HG02588 (cell line): ENCODE measurements around the gene JDP2.
A peak's percentile ranks its signal among the peaks of the same experiment; 100 is the strongest.
"Not testable (repeated sequence)": the region's sequence is repeated elsewhere in the genome, so short reads cannot be mapped to it uniquely, and the experiment has no call there.

Experiments used
- ATAC-seq: cut with Tn5 transposase; IDR thresholded peaks from one replicate; pipeline ENCODE4 v1.9.1; 2021; ENCODE audit warnings: mild to moderate bottlenecking, moderate library complexity; ENCODE audit not compliant: unreplicated experiment

Gene JDP2, protein sequence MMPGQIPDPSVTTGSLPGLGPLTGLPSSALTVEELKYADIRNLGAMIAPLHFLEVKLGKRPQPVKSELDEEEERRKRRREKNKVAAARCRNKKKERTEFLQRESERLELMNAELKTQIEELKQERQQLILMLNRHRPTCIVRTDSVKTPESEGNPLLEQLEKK

DNA sequence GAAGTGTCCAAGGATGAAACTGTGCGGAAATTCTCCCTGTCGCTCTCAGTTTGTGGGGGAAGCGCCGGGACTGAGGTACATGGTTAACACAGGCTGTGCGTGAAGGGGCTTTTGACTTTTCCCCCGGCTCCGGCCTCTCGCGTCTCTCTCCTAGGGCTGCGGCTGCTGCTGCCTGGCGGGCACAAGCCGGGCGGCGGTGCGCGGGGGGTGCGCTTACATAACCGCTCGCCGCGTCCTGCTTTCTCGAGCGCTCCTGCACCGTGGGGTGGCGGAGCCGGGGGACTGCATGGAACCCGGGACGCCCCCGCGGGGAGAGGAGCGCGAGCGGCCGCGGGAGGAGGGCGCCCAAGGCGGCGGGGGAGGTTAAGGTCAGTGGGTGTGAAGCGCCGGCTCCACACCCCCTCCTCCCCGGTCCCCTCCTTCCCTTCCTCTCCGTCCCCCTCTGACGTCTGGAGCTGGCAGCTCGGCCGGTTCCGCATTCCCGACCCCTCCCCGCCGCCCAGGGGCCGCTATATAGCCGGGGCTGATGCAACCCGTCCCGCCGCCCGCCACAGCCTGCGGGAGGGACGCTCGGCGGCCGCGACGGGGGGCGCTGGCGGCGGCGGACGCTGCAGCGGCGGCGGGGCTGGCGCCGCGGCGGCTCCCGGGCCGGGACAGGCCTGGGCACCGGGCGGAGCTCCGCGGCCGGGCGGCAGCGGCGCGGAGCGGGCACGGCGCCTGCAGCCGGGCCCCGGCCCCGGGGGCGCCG lies at the start of gene JDP2:
Gene JDP2, plus strand, starts transcription at position 541 of the 748 bp plus-strand sequence. CDS start 9,899 bp downstream, outside the sequence.
- ATAC-seq = peak; percentile 42

DNA sequence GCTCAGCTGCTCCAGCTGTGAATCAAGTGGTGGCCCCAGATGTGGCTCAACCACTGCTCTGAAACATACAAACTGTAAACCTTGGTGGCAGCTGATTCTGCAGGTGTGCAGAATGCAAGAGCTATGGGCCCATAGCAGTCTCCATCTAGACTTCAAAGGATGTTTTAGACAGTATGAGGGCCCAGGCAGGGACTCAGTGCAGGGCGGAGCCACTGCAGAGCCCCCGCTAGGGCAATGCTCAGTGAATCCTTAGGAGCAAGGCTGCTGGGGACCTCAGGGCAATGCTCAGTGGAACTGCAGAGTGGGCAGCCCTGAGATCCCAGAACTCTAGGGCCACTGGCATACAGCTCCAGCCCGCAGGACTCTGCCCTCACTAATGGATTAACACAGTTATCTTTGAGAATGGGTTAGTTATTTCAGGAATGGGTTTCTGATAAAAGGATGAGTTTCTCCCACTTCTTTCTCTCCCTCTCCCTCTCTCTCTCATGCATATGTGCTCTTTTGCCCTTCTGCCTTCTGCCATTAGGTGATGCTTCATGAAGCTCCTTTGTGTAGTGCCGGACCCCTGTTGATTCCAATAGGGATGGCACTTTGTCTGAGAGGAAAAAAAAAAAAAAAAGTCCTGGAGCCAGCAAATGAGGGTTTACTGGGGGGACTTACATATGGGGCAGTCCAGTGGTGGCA lies 48.4 kb upstream of the JDP2 start:
- no peak for ATAC-seq

DNA sequence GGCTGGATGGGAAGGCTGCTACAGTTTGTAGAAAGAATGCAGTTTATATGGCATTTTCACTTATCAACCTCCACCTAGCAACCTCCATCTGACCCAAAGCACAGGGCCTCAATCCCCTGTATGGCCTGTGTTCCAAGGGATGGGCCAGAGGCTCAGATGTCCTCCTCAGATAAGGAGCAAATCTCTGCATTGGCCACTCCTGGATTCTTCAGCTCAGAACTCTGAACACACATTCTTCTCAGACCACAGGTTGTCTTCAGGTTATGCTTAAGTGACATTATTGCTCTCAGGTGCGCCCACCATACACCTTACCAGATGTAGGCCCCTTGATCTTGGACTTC lies 47.9 kb upstream of the JDP2 start:
- ATAC-seq = no peak

DNA sequence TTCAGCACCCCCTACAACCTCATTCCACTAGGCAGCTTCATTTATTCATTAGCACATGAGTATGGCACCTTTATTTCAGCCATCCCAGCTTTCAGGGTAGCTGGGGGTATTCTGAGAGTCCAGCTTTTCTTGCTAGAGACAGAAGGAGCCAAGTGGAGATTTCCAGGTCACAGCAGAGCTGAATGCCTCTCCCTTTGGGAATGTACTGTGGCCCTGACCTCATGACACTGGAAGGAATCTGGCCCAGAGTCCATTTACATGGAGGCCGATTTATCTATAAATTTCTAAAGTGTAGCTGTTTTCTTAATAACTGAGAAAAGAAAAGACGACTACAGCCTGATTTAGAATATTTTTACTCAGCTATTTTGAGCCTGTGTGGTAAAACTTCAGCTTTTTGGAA lies 47.2 kb upstream of the JDP2 start:
- ATAC-seq = no peak

GRCh38 chr14:75381642-75382041 lies 46.2 kb upstream of the JDP2 start:
- ATAC-seq = no peak

- ATAC-seq = not testable (repeated sequence)
These were observed 44.6 kb upstream of the JDP2 start for GRCh38 chr14:75383219-75383618.

GRCh38 chr14:75383721-75384120 lies 44.1 kb upstream of the JDP2 start:
- ATAC-seq = no peak

DNA sequence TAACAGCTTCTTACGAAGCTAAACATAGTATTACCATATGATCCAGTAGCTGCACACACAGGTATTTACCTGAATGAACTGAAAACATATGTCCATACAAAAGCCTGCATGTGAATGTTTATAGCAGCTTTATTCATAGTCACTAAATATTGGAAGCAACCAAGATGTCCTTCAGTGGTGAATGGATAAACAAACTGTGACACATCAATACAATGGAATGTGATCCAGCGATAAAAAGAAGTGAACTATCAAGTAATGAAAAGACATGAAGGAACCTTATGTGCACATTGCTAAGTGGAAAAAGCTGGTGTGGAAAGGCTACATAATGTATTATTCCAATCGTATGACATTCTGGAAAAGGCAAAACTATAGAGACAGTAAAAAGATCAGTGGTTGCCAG lies 38.1 kb upstream of the JDP2 start:
- no peak for ATAC-seq

GRCh38 chr14:75390183-75390582 lies 37.6 kb upstream of the JDP2 start:
- no peak for ATAC-seq

DNA sequence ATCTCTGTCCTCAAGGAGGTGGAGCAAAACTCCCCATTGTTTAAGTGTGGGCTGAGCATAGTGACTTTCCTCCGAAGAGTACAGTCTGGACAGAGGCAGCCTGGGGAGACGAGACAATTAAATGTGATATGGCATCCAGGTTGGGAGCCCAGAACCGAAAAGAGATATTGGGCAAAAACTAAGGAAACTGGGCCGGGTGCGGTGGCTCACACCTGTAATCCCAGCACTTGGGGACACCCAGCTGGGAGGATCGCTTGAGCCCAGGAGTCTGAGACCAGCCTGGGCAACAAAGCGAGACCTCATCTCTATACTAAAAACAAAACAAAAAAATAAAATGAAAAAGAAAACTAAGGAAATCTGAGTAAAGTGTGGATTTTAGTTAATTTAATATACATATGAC lies 35.9 kb upstream of the JDP2 start:
- ATAC-seq = no peak

- no peak for ATAC-seq
These were observed 34.9 kb upstream of the JDP2 start for GRCh38 chr14:75392686-75393641.

- ATAC-seq = no peak
These were observed 34.0 kb upstream of the JDP2 start for GRCh38 chr14:75393794-75394193.

DNA sequence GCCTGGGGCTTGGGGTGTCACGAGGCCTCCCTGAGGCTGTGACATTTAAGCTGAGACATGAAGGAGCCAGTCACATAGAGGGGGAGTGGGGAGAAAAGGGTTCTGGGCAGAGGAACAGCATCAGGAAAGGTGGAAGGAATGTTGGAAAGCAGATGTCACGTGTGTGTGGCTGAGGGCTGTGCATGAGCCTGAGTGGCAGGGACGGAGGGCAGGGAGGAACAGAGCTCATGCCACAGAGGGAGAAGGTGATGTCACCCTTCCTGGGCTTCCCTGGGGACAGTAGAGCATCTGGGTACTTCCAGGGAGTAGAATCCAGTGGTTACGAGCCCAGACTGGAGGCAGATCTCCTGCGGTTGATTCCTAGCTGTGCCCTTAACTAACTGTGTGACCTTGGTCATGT lies 32.0 kb upstream of the JDP2 start:
- no peak for ATAC-seq

GRCh38 chr14:75399321-75399720 lies 28.5 kb upstream of the JDP2 start:
- no peak for ATAC-seq

GRCh38 chr14:75399843-75400775 lies 27.7 kb upstream of the JDP2 start:
- ATAC-seq = no peak

DNA sequence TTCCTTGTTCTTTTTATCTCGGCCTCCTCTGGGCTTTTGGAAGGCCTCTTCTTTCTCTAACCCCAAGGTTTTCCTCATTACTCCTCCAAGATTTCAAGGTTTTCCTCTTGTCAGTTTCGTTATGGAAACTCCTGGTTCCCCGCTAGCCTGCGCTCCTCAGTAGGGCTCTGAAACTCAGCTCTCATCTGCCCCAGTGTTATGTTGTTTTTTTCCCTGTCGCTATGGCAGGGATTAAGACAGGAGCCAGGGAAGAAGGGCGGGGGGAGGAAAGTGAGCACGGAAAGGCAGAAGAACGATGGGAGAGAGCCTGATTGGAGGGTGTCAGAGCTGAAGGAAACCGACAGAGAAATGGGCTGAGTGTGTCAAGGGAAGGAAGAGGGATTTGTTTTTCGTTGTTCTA lies 26.5 kb upstream of the JDP2 start:
- no peak for ATAC-seq

- no peak for ATAC-seq
These were observed 24.9 kb upstream of the JDP2 start for GRCh38 chr14:75402867-75403413.

GRCh38 chr14:75404847-75405246 lies 23.0 kb upstream of the JDP2 start:
- no peak for ATAC-seq

DNA sequence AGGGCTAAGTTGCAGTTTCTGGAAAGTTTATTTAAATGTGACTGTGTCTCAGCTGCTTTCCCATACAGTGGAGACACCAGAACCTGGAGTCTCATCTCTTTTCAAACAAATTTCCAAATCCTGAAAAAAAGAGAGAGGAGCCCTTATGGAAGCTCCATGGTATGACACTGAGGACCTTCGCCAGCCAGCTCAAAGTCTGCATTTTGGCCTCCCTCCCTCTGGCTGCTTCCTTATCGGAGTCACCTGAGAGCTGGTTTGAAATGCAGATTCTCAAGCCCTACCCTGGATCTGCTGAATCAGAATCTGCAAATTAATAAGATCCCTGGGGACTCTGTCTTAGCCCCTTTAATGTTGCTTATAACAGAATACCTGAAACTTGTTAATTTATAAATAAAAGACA lies 21.7 kb upstream of the JDP2 start:
- ATAC-seq = no peak

DNA sequence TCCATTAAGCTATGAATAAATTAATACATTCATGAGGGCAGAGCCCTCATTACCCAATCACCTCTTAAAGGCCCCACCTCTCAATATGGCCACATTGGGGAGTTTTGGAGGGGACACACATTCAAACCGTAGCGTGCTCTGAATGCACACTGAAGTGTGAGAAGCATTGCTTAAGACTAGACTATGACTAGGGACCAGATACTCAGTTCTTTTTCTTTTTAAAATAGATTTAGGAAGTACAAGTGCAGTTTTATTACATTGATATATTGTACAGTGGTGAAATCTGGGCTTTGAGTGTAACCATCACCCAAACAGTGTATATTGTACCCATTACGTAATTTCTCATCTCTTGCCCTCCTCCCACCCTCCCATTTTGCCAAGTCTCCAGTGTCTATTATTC lies 21.0 kb upstream of the JDP2 start:
- no peak for ATAC-seq
